HL-60/S4 treated with phorbol 12-myristate 13-acetate at 8.2 ng/mL for 4 days and 3 days (cell line): Measurements from ENCODE around the gene JCAD.
"Not testable (repeated sequence)": the region's sequence is repeated elsewhere in the genome, so short reads cannot be mapped to it uniquely, and the experiment has no call there.

Source experiments
- in situ Hi-C: fragments of 300-500 bp; cut with MboI; formaldehyde crosslinking; loops from 2 replicates; pipeline ENCODE4 v1.15.0; 2022; ENCODE audit warnings: low sequenced_read_pairs

JCAD gene

DNA sequence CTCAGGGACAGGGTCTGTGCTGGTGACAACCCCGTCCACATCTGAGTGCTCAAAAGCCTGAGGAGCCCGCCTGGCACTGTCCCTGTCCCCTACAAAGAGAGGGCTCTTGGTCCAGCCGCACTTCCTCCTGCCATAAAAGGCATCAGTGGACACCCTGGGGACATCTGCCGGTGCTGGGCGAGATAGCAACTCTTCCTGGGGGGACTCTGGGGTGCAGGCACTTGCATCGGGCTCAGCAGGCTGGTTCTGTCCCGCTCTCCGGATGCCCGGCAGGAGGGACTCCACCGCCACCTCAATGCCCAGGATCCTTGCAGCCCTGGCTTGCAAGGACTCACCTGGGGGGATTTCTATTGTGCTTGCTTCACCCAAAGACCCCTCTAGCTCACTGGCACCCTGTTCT, 32.8 kb downstream of the JCAD start:
- in situ Hi-C loops, result no loop called here

DNA sequence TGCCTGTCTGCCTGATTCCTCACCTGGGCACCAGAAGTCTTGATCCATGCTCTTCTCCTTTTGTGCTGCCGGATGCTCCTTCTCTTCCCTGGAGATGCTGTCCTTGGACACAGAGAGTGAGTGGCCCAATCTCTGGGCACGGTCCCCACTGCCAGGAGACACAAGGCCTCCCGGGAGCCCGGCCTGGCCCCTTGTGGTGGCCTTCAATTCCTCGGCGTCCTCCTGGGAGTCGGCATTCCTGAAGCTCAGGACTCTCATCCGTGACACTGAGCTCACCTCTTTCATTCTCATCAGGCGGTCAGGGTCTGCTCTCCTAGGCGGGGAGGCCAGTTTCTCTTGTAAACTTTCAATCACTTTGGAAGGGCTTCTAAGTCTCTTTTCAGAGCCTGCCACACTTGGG, 33.3 kb downstream of the JCAD start:
- in situ Hi-C loops, result no loop called here

DNA sequence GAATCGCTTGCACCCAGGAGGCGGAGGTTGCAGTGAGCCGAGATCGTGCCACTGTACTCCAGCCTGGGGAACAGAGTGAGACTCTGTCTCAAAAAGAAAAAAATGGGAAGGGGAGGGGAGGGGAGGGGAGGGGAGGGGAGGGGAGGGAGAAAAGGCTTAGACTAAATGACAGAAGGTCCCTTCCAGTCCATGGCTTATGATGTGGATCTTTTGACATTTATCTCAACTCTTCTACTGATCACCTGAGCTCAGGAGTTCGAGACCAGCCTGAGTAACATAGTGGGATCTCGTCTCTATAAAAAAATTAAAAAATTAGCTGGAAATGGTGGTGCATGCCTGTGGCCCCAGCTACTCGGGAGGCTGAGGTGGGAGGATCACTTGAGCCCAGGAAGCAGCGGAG, 34.0 kb downstream of the JCAD start:
- in situ Hi-C loops, result not testable (repeated sequence)

DNA sequence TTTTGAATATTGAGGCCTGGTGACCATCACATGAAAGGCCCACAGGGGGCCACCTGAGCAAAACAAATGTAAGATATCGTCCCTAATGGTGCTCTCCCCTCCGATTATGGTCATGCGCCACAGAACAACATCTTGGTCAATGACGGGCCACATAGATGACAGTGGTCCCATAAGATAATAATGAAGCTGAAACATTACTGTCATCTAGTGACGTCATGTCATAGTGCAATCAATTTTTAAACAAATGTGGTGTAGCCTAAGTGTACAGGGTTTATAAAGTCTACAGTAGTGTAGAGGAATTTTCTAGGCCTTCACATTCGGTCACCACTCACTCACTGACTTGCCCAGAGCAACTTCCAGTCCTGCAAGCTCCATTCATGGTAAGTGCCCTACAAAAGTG, 36.8 kb downstream of the JCAD start:
- in situ Hi-C loops, result no loop called here

DNA sequence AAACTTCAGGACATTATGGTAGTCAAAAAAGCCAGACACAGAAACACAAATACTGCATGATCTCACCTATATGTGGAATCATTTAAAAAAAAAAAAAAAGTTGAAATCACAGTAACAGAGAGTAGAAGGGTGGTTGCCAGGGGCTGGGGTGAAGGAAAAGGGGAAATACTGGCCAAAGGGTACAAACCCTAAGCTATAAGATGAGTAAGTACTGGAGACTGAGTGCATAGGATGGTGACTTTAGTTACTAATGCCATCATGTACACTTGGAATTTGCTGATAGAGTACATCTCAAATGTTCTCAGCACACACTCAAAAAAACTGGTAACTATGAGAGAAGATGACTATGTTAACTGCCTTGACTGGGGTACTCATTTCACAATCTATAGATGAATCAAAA, 39.9 kb downstream of the JCAD start:
- in situ Hi-C loops, result no loop called here

DNA sequence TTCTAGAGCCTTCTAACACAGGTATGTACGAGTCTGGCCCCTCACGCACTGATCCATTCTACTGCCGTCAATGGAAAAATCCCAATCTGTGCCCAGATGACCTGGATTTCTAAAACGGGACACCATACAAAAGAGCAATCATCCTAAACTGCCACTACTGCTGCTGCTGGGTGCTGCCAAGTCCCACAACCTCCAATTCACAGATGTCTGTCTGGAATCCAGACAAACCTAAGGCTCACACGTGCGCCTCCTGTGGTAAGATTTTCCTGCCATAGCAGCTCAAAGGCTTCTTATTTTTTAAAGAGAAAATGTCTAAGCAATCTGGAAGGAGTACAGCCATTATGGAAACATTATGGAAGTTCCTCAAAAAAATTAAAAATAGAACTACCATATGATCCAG, 40.9 kb downstream of the JCAD start:
- in situ Hi-C loops, result no loop called here

DNA sequence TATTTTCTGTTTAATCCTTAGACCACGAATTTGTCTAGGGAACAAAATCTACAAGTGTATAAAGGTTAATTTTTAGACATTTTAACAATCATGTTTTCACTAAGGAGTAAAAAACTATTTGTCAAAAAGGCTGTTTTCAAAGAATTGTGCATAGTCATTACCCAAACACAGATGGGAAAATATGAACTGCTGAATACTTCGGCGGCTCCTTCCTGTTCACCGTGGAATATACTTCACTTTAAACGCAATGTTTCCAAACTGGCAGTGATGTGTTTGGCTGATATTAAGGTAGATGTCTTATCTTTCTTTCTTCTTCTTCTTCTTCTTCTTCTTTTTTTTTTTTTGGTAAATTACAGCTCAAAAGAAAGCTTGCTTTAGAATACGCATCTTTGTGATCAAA, 41.4 kb downstream of the JCAD start:
- in situ Hi-C loops, result no loop called here

DNA sequence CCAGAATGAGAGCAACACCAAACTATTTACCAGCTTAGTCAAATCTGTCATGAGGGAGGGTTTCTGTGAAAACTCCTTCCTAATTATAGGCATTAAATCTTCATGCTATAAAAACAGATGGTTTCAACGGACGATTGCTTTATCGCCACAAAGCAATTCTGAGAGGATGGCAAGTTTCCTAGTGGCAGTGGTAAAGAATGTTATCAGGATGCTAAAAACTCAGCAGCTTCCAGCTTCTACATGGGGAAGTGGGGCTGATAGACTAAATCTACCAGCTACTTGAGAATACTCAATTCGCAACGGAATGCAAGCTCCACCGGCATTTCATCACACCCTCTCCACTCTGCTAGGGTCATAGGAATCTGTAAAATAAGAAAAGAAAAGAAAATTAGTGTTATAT, 41.8 kb downstream of the JCAD start:
- in situ Hi-C loops, result no loop called here

DNA sequence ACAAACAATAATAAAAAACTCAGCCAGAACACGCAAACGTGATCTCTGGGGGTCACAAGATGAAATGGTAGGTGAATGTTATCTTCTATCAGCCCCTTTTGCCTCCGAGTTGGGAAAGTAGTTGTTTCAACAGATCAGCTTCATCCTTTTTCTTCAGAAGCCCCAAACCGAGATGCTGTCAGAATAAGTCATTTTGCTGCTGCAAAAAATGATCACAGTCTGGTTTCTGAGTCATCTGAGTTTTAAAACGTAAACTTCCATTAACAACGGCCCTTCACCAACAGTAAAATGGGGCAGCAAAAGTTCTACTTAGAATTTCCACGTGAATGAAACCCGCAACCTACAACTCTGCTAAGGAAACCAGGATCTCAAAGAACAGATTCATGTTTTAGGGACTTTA, 44.9 kb downstream of the JCAD start:
- in situ Hi-C loops, result no loop called here

DNA sequence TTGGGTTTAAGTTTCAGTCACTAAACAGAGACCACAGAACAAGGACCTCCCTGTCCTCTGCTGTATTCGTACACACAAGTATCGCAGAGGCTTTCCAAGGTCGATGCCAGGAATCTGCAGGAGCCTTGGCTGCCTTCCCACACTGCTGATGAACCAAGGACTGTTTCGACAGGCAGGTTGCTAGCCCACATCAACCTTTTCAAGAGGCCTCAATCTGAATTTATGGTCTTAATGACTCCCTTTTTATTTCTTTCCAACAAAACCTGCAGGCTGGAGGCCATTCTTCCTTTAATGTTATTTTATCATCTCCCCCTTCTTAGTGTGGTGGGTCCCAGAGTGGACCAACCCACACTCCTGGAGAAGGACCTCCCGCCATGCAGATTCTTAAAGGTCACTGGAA, 45.6 kb downstream of the JCAD start:
- in situ Hi-C loops, result no loop called here

DNA sequence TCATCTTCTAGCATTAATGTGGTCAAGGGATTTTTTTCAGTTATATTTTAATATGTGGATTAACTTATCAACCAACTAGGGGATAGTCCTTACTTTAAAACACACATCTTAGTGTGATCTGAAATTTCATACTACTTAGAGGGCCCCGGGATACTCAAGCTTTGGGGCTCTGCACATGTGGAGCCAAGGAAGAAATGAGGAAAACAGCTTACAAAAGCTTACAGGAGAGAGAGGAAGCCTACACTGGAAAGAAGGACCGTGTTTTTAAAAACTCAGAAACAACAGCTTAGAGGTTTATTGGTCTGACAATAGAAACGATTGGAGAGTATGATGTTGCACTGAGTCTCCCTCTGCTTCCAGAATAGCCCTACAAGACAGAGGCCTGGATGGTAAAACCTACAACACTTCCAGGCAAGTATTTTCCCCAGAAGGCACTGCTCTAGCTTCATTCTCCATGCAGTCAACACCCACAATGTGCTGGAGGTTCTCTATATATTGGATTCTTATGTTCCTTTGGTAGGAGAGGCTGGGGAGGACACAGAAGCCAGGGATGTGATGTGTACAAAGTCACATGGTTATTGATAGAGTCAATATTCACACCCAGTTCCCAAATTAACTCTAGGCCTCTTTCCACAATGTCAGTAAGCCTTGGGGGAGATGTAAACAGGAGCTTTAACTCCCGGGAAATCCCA, 47.3 kb downstream of the JCAD start:
- in situ Hi-C loops, result no loop called here

DNA sequence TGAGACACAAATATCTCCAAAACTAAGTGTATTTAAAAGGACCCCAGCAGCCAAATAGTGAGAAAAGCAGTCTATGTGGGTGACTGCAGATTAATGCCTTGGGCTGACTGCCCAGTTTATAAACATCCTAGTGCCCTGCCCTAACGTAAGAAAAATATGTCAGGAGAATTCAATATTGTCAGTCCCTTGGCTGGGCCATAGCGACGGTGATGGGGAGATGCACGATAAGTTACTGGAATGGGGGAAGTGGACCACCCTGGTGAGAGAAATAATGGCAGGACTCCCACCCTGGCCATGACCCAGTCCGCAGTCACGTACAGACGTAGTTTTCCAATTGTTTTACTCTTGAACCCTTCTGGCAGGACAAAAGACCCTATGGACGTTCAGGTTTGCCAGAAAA, 48.0 kb downstream of the JCAD start:
- in situ Hi-C loops, result no loop called here

DNA sequence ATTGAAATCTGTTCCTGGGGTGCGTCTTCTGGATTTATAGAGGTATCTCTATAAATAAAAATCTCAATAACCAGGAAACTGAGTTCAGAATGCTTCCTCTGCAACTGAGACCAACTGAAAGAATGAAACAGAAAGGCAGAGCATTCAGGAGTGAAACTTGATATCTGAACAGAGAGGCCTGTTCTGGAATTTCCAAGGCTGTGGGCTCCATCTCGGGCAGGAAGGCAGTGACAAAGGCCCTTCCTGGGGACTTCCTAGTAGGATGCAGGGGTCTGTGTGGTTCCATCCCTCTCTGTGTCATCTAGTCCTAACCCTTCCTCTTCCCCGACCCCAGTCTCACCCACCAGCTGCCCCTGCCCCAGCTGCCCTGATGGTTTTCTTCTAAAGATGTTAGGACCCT, 52.0 kb downstream of the JCAD start:
- in situ Hi-C loops, result no loop called here

DNA sequence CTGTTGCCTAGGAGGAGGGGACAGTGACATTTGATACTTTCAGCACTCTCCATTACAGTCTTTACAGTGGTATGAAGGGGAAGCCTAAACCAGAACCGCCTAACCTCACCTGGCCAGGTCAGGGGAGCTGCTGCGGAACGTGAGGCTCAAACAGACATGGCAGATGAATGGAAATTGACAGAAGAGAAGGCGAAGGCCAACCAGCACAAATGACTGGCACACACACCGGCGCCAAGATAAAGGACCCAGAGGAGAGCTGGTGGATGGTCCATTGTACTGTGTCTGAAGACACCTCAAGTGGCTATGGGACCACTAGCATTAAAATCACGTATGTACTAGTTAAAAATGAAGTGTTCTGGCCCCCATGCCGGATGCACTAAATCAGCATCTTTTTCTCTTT, 53.0 kb downstream of the JCAD start:
- in situ Hi-C loops, result no loop called here

DNA sequence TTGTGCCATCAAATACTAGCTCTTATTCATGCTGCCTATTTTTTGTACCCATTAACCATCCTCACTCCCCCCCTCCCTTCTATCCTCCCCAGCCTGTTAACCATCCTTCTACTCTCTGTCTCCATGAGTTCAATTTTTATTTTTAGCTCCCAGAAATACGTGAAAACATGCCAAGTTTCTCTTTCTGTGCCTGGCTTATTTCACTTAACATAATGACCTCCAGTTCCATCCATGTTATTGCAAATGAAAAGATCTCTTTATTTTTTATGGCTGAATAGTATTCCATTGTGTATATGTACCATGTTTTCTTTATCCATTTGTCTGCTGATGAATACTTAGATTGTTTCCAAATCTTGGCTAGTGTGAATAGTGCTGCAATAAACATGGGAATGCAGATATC, 54.3 kb downstream of the JCAD start:
- in situ Hi-C loops, result not testable (repeated sequence)

DNA sequence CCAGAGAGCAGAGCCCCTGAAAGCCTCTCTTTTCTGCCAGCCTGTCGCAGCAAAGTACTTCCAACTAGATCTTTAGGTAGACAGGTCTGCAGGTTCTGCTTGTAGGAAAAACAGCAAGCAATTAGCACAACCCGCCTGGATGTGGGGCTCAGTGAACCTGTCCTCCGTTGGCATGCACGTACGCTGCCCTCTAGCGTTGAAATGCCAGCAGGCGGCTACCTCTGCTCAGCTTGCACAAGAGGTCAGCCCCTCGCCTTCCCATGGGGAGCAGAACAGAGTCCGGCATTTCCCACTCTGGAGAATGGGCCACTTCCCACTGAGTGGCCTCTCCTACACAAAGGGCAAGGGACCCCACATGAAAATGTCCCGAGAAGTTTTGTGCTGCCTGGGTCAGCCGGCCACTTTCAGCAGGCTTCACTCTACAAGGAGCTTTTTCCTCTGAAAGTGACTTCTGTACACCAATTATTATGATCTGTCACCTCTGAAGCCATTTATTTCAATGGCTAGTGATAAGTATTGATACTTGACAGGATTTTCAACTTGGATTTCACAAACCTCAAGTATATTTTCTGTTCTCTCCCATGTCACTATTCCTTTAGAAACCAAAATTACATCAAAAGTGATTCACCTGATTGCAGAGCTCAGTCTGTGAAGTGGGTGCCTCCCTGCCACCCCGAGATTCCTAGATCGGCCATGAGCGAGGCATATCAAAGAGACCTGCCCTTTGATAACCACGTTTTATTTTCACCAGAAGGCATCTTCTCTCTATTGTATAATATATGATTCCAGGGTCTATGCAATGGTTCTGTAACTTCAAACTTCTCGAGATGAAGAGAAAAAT, 56.7 kb downstream of the JCAD start:
- in situ Hi-C loops, result no loop called here

DNA sequence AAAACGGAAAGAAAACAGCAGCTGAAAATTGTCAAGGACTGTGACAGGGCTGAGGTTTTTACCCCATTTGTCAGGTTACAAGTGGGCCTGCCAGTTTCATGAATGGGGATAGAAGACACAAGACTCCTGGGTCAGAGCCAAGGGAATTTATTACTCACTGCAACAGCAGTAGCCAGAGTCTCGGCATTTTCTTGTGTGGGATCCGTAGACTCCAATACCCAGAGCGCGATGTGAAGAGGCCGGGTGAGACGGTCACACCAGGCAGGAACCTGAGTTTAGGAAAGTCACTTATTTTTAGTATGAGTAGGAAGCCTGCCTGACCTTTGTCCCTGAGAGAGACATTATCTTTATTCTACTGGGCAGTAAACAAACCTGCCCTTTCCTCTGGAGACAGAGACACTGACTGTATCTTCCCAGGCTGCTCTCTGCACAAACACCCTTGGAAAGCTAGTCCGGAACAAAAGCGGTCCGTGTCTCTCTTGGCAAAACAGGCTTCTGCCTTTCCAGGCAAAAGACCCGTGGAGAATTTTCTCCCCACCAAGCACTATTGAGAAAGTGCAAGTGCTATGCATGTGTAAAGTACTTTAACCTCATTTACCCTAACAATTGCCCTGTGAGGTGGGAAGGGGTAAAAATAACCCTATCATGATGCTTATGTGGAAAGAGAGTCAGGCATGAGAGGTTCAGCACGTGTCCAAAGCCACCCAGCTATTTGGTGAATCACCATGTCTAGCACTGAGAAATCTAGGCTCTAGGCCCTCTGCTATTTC, 58.4 kb downstream of the JCAD start:
- in situ Hi-C loops, result no loop called here

DNA sequence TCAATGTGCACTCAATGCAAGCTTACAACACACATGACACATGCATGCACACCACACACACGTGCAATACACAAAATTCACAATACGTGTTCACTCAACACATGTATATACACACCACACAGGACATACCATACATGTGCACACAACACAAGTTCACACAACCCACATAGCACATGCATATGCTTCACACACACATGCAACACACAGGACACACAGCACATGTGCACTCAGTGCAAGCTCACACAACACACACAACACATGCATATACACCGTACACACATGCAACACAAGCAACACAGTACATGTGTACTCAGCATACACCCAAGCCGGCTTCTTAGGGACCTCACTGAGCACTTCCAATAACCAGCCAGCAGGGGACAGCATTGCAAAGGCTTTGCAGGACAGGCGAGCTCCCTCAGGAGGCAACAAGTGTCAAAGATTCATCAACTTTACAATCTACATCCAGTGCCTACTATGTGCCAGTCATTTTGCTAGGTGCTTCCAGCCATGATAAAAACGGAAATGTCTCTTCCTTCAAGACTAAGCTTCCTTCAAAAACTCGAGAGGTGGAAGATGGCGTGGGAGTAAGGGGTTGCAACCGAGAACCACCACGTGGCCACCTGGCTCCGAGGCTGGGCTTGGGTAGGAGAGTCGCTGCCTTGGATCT, 61.1 kb downstream of the JCAD start:
- in situ Hi-C loops, result loop anchor here (10.0 kb wide), 1 partner anchor 237 kb away; no protein-coding TSS in a partner anchor

DNA sequence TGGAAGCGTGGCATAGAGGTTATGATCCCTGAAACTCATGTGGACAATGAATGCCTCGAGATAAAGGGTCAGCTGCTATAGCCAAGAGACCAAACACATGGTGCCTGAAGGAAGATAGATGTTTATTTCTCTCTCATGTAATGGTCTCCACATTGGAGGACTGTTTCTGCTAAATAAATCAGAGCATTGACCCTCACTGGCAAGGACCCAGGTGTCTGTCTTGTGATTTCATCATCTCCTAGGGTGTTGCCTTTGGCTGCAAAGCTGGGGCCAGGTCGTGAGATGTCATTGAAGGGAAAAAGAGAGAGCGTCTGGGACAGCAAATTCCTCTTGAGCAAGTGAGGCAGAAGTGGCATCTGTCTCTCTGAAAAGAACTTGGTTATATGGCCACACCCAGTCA, 64.6 kb downstream of the JCAD start:
- in situ Hi-C loops, result loop anchor here (10.0 kb wide), 1 partner anchor 240 kb away; no protein-coding TSS in a partner anchor

DNA sequence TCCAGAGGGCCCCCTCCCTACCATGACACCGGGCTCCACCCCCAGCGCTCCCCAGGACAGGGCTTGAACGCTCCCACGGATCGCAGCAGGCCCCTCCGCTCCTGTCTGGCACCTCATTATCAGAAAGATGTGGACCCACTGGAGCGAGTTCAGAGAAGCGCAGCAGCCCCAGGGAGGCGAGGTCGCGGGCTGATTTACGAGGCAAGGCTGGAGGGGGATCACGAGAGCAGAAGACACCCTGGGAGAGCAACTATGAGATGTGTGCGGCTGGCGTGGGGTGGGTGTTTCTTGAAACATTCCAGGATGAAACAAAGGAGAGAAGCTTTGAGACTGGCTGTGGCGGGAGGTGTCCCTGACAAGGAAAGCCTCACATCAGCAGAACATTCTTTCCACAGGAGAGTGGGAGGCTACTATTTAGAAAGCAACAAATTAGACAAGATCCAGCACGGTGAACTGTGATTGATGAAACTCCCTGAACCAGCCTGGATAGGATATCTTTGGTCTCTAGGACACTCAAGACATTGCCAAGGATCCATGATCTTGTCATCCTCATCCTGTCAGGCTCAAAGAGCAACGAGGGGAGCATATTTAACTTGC, 66.0 kb downstream of the JCAD start:
- in situ Hi-C loops, result loop anchor here (10.0 kb wide), 1 partner anchor 241 kb away; no protein-coding TSS in a partner anchor

DNA sequence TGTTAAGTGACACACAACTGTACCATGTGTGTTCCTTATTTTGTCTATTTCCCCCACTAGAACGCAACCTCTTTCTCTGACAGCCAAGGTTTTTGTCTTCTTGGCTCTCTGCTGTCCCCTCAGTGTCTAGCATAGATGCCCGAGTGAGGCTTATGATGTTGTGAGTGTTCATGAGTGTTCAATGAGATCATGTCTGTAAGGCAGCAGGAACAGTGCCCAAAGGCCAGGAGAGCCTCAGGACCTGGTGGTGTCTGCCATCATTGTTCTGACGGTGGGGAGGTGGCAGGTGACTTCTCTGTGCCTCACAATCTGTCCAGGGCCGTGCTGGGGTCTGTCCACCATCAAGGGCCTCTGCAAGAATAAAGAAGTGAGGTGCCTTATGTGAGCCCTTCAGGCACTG, 66.5 kb downstream of the JCAD start:
- in situ Hi-C loops, result loop anchor here (10.0 kb wide), 1 partner anchor 242 kb away; no protein-coding TSS in a partner anchor
